Measurements from ENCODE around the gene ARMC10.
"Not testable (repeated sequence)": the region's sequence is repeated elsewhere in the genome, so short reads cannot be mapped to it uniquely, and the experiment has no call there.

The ARMC10 gene

DNA sequence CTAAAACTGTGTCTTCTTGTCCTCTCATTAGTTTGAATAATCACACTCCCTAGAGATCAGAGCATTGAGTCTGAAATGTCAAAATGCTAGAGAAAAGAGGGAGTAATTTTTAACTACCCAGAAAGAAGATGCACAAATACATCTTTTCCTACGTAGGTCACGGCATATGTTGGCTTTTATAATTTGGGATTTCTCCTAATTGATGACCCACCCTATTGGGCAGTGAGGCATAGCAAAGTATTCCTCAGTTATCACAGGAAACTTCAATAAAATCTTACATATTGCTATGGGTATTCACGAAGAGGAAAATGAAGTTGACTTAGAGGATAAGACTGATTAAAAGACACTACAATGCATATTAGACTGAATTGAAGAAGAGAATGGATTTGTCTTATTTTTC lies 25.4 kb downstream of the ARMC10 start:
- TF ChIP-seq, protein P1, sequence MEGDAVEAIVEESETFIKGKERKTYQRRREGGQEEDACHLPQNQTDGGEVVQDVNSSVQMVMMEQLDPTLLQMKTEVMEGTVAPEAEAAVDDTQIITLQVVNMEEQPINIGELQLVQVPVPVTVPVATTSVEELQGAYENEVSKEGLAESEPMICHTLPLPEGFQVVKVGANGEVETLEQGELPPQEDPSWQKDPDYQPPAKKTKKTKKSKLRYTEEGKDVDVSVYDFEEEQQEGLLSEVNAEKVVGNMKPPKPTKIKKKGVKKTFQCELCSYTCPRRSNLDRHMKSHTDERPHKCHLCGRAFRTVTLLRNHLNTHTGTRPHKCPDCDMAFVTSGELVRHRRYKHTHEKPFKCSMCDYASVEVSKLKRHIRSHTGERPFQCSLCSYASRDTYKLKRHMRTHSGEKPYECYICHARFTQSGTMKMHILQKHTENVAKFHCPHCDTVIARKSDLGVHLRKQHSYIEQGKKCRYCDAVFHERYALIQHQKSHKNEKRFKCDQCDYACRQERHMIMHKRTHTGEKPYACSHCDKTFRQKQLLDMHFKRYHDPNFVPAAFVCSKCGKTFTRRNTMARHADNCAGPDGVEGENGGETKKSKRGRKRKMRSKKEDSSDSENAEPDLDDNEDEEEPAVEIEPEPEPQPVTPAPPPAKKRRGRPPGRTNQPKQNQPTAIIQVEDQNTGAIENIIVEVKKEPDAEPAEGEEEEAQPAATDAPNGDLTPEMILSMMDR (IDR thresholded peaks at IDR 0.05; ENCODE audit: extremely low read depth, missing control alignments): no peak
- no peak for DNase-seq (ENCODE audit: low spot score)

DNA sequence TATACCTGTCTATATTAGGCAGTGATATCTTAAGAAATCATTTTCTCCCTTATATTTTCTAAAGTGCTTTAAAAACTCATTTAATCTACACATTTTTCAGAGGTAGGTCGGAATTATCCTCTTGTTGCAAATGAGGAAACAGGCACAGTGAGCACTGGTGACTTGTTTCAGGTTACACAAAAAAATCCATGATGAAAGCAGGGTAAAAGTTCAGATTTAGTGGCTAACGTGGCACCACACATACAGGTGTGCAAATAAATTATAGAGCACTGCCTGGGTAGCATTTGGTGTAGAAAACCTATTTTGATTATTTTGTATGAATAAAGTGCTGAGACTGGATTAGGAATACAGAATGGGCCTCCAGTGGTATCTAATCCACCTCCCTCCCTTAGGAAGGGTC lies 26.6 kb downstream of the ARMC10 start:
- TF ChIP-seq, protein P1 (IDR thresholded peaks at IDR 0.05; ENCODE audit: extremely low read depth, missing control alignments): no peak

DNA sequence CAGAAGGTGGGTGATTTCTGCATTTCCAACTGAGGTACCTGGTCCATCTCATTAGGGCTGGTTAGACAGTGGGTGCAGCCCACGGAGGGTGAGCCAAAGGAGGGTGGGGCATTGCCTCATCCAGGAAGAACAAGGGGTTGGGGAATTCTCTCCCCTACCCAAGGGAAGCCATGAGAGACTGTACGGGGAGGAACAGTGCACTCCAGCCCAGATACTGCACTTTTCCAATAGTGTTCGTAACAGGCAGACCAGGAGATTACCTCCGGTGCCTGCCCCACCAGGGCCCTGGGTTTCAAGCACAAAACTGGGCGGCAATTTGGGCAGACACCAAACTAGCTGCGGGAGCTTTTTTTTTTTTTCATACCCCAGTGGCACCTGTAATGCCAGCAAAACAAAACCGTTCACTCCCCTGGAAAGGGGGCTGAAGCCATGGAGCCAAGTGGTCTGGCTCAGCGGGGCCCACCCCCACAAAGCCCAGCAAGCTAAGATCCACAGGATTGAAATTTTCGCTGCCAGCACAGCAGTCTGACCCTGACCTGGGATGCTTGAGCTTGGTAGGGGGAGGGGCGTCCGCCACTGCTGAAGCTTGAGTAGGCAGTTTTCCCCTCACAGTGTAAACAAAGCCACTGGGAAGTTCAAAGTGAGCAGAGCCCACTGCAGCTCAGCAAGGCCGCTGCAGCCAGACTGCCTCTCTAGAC lies 31.2 kb downstream of the ARMC10 start:
- TF ChIP-seq, protein P1 (IDR thresholded peaks at IDR 0.05; ENCODE audit: extremely low read depth, missing control alignments): no peak
- DNase-seq (ENCODE audit: low spot score): no peak

More for the DNA sequence above, 26.6 kb downstream of the ARMC10 start:
- DNase-seq (ENCODE audit: low spot score): no peak

DNA sequence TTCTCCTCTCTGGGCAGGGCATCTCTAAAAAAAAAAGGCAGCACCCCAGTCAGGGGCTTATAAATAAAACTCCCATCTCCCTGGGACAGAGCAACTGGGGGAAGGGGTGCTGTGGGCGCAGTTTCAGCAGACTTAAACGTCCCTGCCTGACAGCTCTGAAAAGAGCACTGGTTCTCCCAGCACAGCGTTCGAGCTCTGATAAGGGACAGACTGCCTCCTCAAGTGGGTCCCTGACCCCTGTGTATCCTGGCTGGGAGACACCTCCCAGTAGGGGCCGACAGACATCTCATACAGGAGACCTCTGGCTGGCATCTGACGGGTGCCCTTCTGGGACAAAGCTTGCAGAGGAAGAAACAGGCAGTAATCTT lies 31.7 kb downstream of the ARMC10 start:
- not testable (repeated sequence) for DNase-seq (ENCODE audit: low spot score)

DNA sequence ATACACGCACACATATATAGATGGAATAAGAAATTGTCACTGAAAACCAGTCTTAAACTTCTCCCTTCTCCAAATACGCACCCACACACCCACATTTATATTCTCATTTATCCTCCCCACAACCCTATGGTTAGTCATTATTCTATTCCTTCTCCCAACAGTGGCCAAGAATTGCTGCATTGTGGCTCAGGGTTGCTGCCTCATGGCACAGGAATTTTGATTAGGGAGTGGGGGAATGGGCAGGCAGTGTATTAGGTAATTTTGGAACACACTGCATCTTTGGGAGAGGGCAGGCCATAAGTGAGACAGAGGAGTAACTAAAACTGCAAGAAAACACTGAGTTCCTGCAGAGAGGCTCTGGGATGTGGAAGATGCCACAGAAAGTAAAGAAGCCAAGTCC lies 38.2 kb downstream of the ARMC10 start:
- TF ChIP-seq, protein P1 (IDR thresholded peaks at IDR 0.05; ENCODE audit: extremely low read depth, missing control alignments): no peak
- DNase-seq (ENCODE audit: low spot score): no peak

DNA sequence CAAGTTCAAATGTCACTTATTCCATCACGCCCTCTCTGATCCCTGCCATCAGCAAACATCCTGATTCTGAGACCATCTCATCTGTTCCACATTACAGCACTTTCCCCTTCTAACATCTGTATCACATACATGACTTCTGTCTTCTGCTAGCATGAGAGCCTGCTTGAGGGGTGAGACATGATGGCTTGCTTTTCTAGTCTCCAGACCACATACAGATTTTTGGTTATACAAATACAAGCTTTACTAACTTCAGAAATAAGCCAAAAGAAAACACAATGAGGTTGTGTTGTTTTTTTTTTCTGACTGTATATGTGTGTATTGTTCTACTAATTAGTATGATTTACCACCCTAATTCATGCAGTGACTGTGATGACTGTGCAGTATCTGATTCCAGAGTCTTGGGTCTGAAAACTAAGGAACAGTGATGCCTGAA lies 39.7 kb downstream of the ARMC10 start:
- no peak for DNase-seq (ENCODE audit: low spot score)
- TF ChIP-seq, protein P1 (IDR thresholded peaks at IDR 0.05; ENCODE audit: extremely low read depth, missing control alignments): no peak

DNA sequence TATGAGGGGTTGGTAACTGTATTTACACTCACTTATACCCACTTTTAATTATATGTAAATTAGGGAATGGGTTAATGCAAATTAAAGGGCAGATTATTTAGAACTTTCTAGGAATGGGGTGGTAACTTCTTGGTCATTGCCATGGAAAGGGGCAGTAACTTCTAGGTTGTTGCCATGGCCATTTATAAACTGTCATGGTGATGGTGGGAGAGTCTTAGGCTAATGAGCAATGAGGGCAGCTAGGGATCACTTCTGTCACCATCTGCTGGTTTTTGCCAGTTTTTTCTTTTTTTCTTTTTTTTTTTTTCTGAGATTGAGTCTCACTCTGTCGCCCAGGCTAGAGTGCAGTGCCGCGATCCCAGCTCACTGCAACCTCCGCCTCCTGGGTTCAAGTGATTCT lies 40.8 kb downstream of the ARMC10 start:
- TF ChIP-seq, protein P1 (IDR thresholded peaks at IDR 0.05; ENCODE audit: extremely low read depth, missing control alignments): no peak
- no peak for DNase-seq (ENCODE audit: low spot score)

DNA sequence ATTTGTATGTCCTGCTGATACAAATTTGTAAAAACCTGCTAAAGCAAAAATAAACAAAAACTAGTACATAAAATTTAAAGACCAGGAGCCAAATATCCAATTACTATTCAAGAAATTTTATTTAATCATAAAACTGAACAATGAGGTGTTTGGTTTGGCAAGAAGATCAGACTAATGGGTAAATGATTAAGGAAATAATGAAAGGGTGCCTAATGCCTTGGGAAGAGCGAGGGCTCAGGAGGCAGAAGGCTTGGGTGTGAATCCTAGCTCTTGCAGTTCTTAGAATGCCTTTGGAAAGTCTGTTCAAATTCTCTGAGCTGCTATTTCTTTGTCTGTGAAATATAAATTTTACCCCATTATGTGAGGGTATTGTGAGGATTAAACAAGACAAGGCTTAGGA lies 41.6 kb downstream of the ARMC10 start:
- no peak for DNase-seq (ENCODE audit: low spot score)
- TF ChIP-seq, protein P1 (IDR thresholded peaks at IDR 0.05; ENCODE audit: extremely low read depth, missing control alignments): no peak

All from GM20000 (cell line).